DMS79 treated with DMSO at 0.1 percent for 48 hours (cell line): ENCODE measurements around the gene RAPGEF3.

ENCODE experiments used
- DNase-seq: peaks from one replicate; lab custom pipeline; 2025; lab: John Stamatoyannopoulos, UW

The RAPGEF3 gene

GRCh38 chr12:47775100-47775911 is 16.6 kb upstream of the RAPGEF3 start:
- no peak for DNase-seq

GRCh38 chr12:47774663-47775062 is 16.0 kb upstream of the RAPGEF3 start:
- no peak for DNase-seq

- DNase-seq = no peak
Measured at GRCh38 chr12:47773858-47774580, 15.3 kb upstream of the RAPGEF3 start.

- peak; percentile 26 for DNase-seq
Measured at GRCh38 chr12:47773062-47773857, 14.6 kb upstream of the RAPGEF3 start, which contains the start of gene SLC48A1. Gene SLC48A1, plus strand, starts transcription at chr12:47773238. Its CDS starts 67 bp downstream, at chr12:47773305.

DNA sequence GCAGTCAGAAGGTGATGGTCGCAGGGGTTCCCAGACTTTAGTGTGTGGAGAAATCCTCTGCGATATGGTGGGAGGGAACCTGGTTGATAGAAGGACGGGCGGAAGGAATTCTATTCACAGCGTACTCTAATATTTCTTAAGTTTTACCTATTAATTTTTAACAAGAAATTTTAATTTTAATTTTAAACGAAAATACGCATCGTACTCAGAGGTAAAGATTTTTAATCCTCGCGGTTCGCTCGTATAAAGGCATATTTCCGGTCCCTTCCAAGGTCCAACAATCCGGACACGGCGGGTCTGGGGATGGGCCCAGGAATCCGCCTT is 14.0 kb upstream of the RAPGEF3 start:
- no peak for DNase-seq

DNA sequence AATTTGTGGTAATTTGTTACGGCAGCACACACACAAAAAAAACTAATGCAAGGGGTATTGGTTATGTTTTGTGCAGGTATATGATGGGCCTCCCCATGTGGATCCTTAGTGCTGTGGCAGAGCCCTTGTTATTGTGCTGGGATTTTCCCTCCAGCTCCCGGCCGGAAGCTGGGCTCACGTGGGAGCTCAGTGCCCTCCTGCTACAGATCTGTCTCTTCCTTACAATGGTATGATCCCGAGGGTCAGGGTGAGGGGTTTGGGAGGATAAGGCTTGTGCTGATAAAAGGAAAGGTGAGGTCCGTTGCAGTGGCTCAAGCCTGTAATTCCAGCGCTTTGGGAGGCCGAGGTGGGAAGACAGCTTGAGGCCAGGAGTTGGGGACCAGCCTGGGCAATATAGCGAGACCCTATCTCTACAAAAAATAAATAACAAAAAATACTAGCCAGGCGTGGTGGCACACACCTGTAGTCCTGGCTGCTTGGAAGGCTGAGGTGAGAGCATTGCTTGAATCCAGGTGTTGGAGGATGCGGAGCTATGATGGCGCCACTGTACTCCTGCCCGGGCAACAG is 13.5 kb upstream of the RAPGEF3 start:
- no peak for DNase-seq

GRCh38 chr12:47771304-47771703 is 12.6 kb upstream of the RAPGEF3 start:
- DNase-seq = no peak

DNA sequence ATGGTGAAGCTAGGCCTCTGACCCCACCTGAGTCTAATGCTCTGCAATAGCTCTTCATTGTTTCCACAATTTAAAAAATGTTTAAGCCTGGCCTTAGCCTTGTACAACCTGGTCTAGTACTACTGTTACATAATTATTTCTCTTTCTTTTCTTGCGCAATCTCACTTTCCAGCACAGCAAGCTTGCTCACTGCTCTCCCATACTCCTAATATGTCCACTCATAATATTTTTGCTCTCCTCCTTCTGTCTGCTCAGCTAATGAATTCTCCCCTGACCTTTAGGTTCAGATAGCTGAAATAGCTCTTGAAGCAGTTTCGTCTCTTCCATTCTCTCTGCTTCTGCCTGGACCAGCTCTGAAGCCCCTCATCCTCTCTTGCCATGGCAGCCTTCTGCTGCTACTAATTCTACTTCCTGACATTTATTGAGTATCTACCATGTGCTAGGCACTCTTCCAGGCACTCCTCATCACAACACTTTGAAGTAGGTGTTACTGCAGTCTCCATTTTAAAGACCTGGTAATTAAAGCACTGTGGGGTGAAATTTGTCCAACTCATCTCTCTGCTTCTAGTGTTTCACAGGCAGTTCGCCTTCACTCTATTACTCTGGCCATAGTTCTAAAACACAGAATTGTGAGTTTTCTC is 11.5 kb upstream of the RAPGEF3 start:
- DNase-seq = no peak

GRCh38 chr12:47769234-47770085 is 10.8 kb upstream of the RAPGEF3 start:
- DNase-seq = no peak

GRCh38 chr12:47768323-47768811 is 9.7 kb upstream of the RAPGEF3 start:
- no peak for DNase-seq

- DNase-seq = peak; percentile 33
Measured at GRCh38 chr12:47767216-47767724, 8.6 kb upstream of the RAPGEF3 start.

DNA sequence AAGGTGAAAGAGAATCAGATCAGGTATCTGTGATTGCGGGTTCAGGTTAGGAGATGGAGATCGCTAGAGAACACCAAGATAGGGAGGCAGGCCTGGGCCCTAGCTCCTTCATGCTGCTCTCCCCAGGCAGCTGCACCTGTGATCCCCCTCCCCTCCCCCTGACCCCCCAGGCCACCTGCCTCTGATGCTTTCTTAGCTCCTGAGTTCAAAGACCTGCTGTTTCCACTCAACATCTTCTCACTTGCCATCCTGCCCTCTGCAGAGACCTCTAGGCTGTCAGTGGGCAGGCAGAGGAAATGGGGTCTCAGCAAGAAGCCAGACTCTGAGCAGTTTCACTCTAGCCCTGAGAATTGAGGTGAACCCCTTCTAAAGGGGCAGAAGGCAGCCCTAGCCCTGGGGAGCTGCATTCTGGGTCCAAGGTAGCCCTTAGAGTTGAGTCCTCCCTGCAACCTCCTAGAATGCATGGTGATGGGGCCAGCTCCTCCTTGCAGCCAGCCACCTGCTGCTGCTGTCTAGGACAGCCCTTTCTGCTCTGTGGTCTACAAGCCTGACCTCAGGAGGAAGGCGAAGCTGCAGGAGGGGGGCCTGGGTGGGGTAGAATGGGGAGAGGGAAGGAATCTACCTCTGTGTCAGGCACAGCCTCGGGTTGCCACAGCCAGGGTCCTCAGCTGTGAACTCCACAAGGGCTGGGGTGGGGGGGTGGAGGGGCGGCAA is 8.0 kb upstream of the RAPGEF3 start:
- DNase-seq = no peak

- peak; percentile 18 for DNase-seq
Measured at GRCh38 chr12:47763481-47764346, 5.0 kb upstream of the RAPGEF3 start.

GRCh38 chr12:47762850-47763465 is 4.3 kb upstream of the RAPGEF3 start:
- DNase-seq = no peak

- DNase-seq = no peak
Measured at GRCh38 chr12:47758584-47758833, 171 bp downstream of the RAPGEF3 start.

DNA sequence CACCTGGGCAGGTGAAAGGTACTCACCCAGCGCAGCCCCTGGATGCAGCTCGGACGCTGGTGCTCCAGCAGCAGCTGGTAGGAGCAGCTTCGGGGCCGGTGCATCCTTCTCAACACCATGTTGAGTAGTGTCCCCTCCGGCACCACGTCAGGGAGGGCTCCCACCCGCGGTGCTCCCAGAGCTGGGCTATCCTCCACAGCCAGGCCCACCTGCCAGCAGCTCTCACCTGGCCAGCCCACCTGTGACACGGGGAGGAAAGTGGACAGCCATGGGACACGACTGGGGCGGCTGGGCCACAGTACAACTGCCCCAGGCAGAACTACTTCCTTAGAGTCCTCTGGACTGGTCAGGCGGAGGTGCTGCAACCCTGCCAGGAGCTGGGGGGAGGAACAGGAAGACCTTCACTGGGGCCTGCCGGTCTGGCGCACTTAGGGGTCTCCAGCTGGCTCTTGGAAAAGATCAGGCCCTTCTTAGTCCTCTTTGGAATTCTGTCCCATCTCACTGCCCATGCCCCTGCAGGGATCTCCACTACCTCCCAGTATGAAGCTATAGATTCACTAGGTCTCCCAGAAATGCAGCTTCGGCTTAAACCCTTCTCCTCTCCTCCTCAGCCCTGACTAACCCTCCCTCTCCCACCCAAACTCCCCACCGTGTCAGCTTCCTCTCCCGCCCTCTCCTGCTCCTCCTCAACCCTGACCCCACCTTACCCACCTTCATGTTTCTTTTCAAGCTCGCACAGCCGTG is 668 bp downstream of the RAPGEF3 start:
- no peak for DNase-seq

GRCh38 chr12:47757364-47757839 is 1.3 kb downstream of the RAPGEF3 start:
- no peak for DNase-seq
